ACHN (cell line): ENCODE measurements around the gene SLC12A3.
A peak's percentile ranks its signal among the peaks of the same experiment; 100 is the strongest.
"Not testable (repeated sequence)": the region's sequence is repeated elsewhere in the genome, so short reads cannot be mapped to it uniquely, and the experiment has no call there.

ENCODE experiments used
- DNase-seq: peaks from one replicate; pipeline ENCODE4 v3.0.0-alpha.2; 2015
- in situ Hi-C: cut with HindIII; loops from 2 replicates; pipeline ENCODE4 v1.10.0; 2017; ENCODE audit warnings: low sequenced_read_pairs, low pct_ligation_motif_present, low pct_unique_long_range_greater_than_20kb

Gene SLC12A3

GRCh38 chr16:56862776-56863175 lies 2.2 kb upstream of the SLC12A3 start:
- no peak for DNase-seq
- in situ Hi-C loops: no loop called here

- in situ Hi-C loops: no loop called here
- no peak for DNase-seq
Observed at GRCh38 chr16:56865394-56866062, 521 bp downstream of the SLC12A3 start.

GRCh38 chr16:56866955-56867830 lies 2.2 kb downstream of the SLC12A3 start:
- in situ Hi-C loops: no loop called here
- peak; percentile 83 for DNase-seq

- DNase-seq: no peak
- in situ Hi-C loops: no loop called here
Observed at GRCh38 chr16:56868175-56868574, 3.2 kb downstream of the SLC12A3 start.

- in situ Hi-C loops: not testable (repeated sequence)
- peak; percentile 62 for DNase-seq
Observed at GRCh38 chr16:56868766-56869165, 3.8 kb downstream of the SLC12A3 start.

- DNase-seq: peak; percentile 71
Observed at GRCh38 chr16:56869513-56870275, 4.7 kb downstream of the SLC12A3 start.

GRCh38 chr16:56870276-56870888 lies 5.4 kb downstream of the SLC12A3 start:
- in situ Hi-C loops: no loop called here
- no peak for DNase-seq

More at GRCh38 chr16:56869513-56870275, 4.7 kb downstream of the SLC12A3 start:
- in situ Hi-C loops: no loop called here

GRCh38 chr16:56871172-56871593 lies 6.2 kb downstream of the SLC12A3 start:
- in situ Hi-C loops: no loop called here
- peak; percentile 80 for DNase-seq

GRCh38 chr16:56872863-56873391 lies 7.9 kb downstream of the SLC12A3 start:
- in situ Hi-C loops: no loop called here
- DNase-seq: no peak

GRCh38 chr16:56874800-56875199 lies 9.8 kb downstream of the SLC12A3 start:
- no peak for DNase-seq
- in situ Hi-C loops: no loop called here

- in situ Hi-C loops: no loop called here
- no peak for DNase-seq
Observed at GRCh38 chr16:56876048-56876447, 11.0 kb downstream of the SLC12A3 start.

- DNase-seq: no peak
- in situ Hi-C loops: no loop called here
Observed at GRCh38 chr16:56877486-56878182, 12.6 kb downstream of the SLC12A3 start.

- in situ Hi-C loops: no loop called here
- DNase-seq: no peak
Observed at GRCh38 chr16:56878282-56878854, 13.4 kb downstream of the SLC12A3 start.

- in situ Hi-C loops: no loop called here
- no peak for DNase-seq
Observed at GRCh38 chr16:56879276-56879675, 14.3 kb downstream of the SLC12A3 start.

GRCh38 chr16:56880176-56880575 lies 15.2 kb downstream of the SLC12A3 start:
- no peak for DNase-seq
- in situ Hi-C loops: no loop called here

GRCh38 chr16:56880685-56881084 lies 15.7 kb downstream of the SLC12A3 start:
- in situ Hi-C loops: no loop called here
- DNase-seq: no peak

- in situ Hi-C loops: no loop called here
- no peak for DNase-seq
Observed at GRCh38 chr16:56882077-56882800, 17.2 kb downstream of the SLC12A3 start.
